GM18498 (cell line): ENCODE measurements around the gene RBM15B.
"Not testable (repeated sequence)": the region's sequence is repeated elsewhere in the genome, so short reads cannot be mapped to it uniquely, and the experiment has no call there.

Source experiments
- ATAC-seq: cut with Tn5 transposase; IDR thresholded peaks from one replicate; pipeline ENCODE4 v1.9.1; 2021; ENCODE audit warnings: mild to moderate bottlenecking, moderate library complexity; ENCODE audit not compliant: unreplicated experiment

RBM15B gene

DNA sequence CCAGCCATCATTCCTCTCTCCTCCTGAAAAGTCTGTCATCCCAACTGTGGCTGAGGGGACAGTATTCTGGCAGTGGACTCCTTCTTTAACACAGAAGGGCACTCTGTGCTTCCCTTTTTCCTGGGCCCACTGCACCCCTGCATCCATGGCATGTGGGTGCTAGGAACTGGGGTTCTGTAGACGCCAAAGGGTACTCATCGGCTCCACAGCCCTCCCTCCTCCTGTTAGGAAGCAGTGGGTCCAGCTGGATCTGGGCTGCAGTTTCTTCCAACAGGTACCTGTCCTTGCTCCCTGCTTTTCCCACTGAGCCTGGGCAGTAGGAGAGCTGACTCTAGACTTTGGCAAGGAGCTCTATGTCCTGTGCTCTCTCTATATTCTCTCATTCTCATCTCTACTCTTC is 12.4 kb upstream of the RBM15B start:
- no peak for ATAC-seq

GRCh38 chr3:51379301-51379700 is 11.8 kb upstream of the RBM15B start:
- ATAC-seq, result no peak

DNA sequence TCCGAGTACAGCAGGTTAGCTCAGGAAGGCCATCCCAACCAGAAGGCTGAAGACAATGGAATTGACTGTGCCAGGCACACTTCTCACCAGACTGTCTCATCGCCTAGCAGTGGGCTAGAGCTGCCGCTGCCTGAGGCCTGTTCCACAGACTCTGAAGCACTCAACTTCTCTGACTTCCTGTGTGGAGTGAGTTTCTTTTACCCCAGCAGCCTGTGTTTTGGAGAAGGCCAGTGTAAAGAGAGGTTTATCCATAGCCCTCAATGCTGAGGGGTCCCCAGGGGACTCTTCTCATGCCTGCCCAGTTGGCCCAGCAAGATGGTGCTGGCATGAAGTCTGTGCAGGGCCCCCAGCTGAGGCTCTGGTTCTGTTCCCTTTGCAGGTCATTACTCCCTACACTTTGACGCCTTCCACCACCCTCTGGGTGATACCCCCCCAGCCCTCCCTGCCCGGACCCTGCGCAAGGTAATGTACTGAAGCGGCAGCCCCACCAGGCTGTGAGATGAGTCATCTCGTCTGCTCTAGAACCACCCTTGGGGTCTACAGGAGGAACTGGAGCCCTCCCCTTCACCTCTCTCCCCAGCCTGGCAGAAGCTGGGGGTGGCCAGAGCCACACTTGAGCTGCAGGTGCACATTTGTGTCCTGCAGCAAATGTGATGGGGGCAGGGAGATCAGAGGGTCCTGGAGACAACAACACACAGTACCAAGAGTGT is 11.2 kb upstream of the RBM15B start:
- ATAC-seq, result no peak

GRCh38 chr3:51380601-51381332 is 10.3 kb upstream of the RBM15B start:
- ATAC-seq, result no peak

- ATAC-seq, result no peak
Observed at GRCh38 chr3:51381333-51381705, 9.8 kb upstream of the RBM15B start.

DNA sequence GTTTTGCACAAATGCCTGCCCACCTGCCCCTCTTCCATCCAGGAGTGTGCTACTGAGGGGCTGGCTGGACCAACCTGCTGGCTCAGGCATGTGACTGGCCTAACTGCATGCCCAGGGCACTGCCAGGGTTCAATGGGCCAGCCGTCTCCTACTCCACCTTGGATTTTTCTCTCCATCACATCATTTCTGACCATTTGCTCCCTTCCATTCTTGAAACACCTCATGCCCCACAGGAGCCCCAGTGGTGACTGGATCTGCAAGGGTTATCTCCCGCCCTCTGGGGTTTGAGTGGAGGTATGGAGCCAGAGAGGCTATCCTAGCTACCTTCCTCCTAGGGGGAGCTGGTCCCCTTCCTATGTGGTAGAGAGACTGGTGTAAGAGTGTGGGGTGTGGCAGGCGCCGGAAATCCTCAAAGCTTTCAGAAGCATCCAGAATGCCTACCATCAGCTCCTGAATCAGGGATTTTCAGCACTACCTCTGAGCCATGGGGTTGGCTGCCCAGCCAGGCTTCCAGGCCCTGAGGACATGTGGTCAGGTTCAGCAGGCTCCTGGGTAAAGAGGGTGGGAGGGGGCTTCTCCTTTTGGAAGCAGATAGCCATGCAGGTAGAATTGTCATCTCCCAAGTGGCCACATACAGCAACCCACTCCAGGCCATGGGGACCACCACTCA is 8.9 kb upstream of the RBM15B start:
- ATAC-seq, result no peak

DNA sequence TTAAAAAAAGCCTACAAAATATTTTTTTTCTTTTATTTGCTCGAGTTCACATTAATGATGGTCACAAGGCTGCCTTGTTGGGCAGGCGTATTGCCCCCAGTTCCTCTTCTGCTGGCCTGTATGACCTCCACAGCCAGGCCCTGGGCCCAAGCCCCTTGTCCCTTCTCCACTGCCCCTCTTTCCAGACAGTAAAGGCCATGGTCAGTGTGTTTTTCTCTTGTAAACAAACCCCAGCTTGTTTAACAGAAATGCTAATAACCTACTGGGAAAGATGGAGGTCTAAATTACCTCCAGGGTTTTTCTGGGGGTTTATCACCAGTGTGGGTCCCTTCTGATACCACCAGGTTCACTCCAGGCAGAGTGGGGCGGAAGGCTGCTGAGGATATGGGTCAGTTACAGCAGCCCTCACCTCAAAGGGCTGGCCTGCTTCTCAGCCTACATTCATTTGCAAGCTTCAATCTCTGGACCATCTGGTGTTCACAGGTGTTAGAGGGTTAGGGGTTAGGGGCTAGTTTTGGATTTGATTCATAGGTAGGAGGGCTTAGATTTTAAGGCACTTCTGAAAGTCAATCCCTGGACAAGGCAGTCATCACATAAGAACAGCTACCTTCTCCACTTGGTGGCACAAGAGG is 8.0 kb upstream of the RBM15B start:
- no peak for ATAC-seq

- peak; percentile 22 for ATAC-seq
Observed at GRCh38 chr3:51384055-51384725, 6.9 kb upstream of the RBM15B start.

DNA sequence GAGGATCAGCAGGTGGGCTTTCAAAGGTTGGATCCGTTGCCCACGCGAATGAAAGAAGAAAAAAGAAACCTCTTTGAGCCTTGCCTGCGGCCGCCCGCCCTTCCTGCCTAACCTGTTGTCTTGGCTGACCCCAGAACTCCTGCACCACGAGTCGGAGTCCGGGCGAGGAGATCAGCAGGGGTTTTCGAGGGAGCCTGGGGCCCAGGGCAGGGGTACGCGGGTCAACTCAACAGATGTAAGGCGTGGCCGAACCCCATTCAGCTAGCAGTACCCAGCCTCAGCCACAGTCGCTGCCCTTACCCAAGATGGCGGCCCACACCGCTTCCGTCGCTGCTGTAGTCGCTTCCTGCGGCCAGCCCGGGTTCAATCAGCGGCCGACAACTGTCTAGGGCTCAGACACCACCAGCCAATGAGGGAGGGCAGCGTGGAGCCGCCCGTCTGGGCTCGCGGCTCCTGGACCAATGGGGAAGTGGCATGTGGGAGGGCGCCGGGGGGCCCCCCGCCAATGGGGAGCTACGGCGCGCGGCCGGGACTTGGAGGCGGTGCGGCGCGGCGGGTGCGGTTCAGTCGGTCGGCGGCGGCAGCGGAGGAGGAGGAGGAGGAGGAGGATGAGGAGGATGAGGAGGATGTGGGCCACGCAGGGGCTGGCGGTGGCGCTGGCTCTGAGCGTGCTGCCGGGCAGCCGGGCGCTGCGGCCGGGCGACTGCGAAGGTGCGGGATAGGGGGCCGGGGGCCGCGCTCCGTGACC is 6.2 kb upstream of the RBM15B start, which contains the start of gene MANF:
Gene MANF, plus strand, starts transcription at position 566 of the 748 bp plus-strand sequence. Its CDS starts 52 bp downstream, at position 618.
- peak; percentile 95 for ATAC-seq

- no peak for ATAC-seq
Observed at GRCh38 chr3:51385621-51386091, 5.4 kb upstream of the RBM15B start.

DNA sequence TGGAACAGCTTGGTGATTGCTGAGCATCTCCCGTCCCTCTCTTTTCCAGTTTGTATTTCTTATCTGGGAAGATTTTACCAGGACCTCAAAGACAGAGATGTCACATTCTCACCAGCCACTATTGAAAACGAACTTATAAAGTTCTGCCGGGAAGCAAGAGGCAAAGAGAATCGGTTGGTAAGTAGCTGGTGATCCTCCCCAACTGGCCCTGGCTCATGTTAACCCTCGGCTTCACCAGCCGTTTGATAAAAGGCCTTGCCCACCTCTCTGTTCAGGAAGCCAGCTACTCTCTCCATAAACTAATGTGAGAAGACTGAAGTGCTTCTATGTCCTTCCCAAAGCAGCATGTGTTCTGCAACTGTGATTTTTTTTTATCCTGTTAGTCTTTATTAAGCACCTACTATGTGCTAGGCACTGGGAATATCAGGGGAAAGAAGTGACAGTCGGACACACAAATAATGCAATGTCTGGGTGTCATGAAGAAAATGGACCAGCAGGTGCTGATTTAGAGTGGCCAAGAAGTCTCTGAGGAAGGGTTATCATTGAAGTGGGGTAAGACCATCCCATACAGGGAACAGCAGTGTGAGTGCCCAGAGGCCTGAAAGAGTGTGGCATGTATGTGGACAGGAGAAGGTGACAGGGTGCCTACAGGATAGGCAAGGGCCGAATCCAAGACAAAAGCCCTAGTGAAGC is 4.8 kb upstream of the RBM15B start:
- no peak for ATAC-seq

- ATAC-seq, result no peak
Observed at GRCh38 chr3:51386852-51387229, 4.2 kb upstream of the RBM15B start.

DNA sequence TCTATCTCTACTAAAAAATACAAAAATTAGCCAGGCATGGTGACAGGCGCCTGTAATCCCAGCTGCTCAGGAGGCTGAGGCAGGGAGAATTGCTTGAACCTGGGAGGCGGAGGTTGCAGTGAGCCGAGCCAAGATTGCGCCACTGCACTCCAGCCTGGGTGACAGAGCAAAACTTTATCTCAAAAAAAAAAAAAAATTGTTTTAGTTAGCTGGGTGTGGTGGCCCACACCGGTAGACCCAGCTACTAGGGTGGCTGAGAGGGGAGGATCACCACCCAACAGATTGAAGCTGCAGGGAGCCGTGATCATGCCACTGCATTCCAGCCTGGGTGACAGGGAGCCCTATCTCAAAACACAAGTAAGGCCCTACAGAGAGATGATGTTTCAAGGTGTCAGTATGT is 3.8 kb upstream of the RBM15B start:
- ATAC-seq, result not testable (repeated sequence)

DNA sequence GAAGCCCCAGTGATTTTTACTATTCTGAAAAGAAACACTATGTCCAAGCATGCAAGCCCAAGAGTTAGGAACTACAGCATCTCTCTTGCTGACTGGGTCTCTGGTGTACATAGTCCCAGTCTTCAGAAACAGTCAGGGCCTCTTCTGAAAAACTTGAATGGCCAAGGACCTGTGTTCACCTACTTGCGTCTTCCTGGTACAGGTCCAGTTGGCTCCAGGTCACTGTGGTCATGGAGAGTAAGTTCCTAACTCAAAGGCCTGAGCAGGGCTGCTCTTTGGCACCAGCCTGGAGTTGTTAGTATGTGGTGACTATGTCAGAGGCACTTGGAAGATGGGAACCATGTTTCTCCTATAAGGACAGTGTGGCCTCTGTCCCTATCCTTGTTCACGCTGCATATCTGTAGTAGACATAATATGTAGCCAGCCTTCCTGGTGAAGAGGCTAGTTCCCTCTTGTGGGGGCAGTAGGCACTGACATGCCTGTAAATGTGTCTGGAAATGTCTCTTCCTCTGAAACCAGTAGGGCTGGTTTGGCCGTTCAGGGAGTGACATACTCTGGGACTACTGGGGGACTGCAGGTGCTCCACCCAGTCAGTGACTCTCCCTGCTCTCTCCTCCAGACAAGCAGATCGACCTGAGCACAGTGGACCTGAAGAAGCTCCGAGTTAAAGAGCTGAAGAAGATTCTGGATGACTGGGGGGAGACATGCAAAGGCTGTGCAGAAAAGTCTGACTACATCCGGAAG is 2.6 kb upstream of the RBM15B start:
- no peak for ATAC-seq

DNA sequence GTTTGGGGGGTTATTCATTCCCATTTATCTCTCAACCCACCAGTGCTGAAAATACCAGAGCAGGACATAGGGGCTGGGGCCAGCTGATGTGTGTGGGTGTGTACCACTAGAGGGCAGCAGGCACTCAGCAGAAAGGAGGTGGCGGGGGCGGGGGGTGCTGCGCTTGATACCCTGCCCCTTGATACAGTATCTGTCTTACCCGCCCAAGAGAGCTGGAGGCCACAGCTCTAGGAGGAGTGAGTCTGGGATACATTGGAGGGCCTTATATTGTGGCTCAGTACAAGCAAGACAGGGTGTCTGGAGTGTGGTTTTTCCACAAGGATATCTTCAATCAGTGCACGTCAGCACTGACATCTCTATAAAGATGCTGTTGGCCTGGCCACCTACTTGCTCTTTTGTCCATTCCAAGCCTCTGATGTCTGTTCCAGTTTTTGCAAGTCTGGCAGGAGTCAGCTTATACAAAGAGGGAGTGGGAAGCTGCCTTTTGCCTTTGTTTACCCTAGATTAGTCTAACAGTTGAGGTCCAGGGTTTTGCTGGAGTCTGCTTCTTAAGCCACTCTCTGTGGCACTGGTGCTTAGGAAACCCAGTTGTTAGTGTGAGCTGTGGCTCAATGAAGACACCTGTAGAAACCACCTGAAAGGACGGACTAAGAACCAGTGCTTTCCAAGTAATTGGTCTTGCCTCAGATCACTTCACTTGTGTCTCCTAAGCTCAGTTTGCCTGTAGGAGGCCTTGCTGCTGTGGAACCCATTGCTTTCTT is 1.5 kb upstream of the RBM15B start:
- ATAC-seq, result no peak

DNA sequence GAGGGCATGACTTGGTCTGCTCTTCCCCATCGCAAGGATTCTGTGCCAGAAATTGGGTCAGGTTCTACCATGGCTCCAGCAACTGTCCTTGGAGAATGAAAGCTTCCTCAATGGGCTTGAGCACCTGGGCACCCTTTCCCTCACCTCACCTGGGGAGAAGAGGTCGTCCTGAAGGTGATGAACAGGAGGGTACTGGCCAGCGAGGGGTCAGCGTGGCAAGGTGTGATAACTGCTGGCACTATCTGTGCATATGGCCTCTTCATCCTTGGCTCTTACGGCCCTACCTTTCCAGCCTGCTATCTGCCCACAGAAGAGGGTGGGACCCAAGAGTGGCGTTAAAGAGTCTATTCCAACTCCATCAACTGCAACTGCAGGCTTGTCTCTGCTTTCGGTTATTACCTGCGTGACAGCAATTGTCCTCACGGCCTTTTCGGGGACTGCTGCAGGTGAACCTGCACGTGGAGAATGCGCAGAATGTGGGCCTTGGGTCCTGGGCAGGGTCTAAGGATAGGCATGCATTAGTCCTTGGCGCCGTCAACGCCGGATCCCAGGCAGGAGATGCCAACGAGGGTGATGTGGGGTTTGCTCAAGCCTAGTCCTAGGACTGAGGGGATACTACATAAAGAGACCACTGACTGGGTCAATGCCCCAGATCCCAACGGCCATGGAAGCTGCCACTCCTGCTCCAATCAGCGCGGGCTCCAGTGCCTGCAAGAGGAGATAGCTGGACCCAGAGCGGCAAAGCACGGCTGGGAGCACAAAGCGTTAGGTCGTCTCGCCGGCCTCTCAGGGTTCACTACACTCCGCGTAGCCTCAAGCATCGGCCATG is 625 bp upstream of the RBM15B start:
- peak; percentile 9 for ATAC-seq
